Epidermal melanocyte (primary cell): ENCODE data around the gene ADGRG1.
"Not testable (repeated sequence)": the region's sequence is repeated elsewhere in the genome, so short reads cannot be mapped to it uniquely, and the experiment has no call there.

Source experiments
- DNase-seq: peaks from one replicate; pipeline ENCODE4 v3.0.0; 2011; ENCODE audit warnings: low spot score; ENCODE audit not compliant: insufficient read length

ADGRG1 gene

DNA sequence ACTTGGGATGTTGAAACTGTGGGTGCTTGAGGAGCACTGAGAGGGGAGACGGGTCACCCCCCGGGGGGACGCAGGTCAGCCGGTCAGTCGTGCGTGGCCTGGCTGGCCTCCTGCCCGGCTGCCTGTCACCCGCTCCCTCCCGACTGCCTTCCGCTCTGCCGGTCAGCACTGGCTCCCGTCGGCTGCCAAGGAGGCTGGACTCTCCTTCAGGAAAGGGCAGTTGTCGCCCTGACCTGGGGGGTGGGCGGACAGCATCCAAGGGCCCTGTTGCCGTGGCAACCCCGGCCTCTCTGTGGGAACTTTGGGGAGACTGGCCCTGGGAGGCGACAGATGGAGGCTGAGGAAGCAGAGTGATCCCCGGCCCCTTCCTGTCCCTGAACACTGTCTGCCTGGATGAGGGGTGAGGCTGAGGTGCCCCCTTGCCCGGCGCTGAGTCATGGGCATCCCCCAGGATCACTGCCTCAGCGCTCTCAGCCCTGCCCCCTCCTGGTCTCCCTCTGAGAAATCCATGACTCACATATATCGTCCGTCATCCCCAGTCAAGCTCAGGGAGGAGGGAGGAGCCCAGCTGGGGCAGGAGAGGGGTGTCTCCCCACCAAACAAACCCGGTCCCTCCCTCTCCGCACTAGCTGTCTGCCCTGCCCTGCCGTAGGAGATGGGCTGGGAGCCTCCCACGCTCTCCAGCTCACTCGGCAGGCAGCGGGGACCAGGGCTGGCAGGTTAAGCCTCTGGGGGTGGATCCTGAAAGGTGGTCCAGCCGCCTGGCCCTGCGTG lies at the start of gene ADGRG1:
ADGRG1 (plus strand) TSS at position 623 of the 774 bp plus-strand sequence. CDS start 21,658 bp downstream, outside the sequence.
- DNase-seq = peak; percentile 77

DNA sequence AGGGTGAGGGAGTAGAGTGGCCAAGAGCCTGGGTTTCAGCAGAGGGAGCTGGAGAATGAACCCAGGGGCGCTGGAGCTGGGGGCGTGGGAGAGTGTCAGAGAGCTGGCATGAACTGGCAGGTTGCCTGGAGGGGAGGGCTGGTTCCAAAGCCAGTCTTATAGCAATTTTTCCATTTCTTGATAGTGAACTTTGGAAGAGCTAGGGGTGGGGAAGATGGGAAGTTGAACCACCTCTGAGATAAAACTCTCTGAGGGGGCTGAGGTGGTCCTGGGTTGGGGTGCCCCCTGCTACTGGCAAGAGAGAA lies 49.1 kb upstream of the ADGRG1 start:
- DNase-seq = no peak

DNA sequence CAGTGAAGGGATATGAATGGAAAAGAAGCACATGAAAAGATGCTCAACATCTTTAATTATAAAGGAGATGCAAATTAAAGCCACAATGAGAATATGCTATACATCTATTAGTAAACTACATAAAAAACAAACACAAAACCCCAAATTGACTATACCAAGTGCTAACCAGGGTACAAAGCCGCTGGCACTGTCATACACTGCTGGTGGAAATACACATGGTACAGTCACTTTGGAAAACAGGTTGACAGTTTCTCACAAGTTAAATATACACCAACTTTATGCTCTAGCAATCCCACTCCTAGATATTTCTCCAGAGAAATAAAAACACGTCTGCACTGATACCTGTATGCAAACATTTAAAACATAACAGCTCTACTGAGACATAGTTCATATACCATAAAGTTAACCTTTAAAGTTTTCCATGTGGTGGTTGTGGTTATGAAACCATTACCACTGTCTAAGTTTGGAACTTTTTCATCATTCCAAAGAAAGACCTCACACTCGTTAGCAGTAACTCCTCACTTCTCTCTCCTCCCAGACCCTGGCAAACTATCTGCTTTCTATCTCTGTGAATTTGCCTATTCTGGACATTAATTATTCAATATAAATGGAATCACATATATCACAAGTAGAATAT lies 43.3 kb upstream of the ADGRG1 start:
- DNase-seq = no peak

DNA sequence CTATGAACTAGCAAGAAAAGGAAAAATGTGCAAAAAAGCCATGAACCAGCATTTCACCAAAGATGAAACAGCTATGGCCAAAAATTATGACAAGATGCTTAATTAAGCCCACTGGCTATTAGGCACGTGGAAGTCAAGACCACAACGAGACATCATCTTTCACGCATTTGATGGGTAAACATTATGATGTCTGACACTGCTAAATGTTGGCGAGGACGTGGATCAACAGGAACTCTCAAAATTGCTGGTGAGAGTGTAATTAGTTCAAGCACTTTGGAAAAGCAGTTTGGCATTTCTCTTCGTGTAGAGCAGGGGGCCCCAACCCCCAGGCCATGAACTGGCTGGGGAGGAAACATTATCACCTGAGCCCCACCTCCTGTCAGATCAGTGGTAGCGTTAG lies 39.6 kb upstream of the ADGRG1 start:
- no peak for DNase-seq

DNA sequence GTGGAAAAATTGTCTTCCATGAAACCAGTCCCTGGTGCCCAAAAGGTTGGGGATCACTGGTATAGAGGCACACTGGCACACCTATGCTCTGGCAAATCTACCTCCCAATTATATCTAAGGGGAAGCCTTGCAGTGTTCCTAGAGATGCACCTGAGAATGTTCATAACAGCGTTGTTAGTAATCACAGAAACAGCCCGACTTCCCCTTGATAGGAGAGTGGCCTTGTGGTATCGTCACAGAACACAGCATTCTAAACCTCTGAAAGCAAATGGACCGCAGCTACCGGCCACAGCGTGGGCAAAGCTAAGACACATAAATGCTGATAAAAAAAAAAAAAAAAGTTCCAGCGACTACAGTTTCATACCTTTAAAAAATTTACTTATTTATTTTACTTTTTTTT lies 39.1 kb upstream of the ADGRG1 start:
- DNase-seq = no peak

DNA sequence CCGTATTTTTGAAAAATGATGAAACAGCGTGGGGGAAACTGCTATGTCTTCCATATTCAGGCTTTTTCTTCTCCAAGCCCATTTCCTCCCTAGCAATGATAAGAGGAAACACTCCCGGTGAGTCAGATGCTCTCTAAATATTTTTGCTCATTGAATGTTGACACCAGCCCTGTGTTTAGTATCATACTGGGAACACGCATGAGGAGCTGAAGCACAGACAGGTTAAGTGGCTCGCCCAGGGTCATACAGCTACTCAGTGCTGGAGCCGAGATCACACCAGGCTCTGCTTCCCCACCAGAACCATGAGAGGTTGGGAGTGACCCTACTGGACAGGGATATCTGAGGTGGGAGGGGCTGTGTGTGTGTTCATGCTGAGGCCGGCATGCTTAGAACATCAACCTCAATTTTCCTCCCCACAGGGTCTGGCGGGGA lies 37.8 kb upstream of the ADGRG1 start:
- DNase-seq = no peak

- DNase-seq = peak; percentile 69
These were observed 37.2 kb upstream of the ADGRG1 start for GRCh38 chr16:57591086-57591869.

- DNase-seq = no peak
These were observed 36.5 kb upstream of the ADGRG1 start for GRCh38 chr16:57591870-57592485.

DNA sequence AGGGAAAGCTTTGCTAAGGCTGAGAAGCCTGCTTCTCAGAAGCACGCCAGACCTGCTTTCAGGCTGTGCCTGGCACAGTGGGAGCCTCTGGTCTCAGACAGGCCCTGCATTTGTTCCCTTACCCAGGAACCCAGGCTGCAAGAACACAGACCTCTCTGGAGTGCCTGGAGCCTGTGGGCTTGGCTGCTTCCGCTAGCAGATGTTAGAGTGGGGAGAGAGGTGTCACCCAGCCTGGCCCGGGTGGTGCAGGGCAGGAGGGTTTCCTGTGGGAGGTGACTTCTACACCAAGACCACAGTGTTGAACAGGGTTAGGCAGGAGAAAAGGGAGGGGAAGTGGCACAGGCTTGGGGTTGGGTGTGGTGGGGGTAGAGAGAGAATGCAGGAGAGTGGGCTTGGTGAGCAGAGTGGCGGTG lies 35.8 kb upstream of the ADGRG1 start:
- DNase-seq = no peak

GRCh38 chr16:57593021-57593420 lies 35.4 kb upstream of the ADGRG1 start:
- DNase-seq = no peak

GRCh38 chr16:57593990-57594389 lies 34.4 kb upstream of the ADGRG1 start:
- DNase-seq = no peak

- DNase-seq = no peak
These were observed 33.8 kb upstream of the ADGRG1 start for GRCh38 chr16:57594531-57595031.

DNA sequence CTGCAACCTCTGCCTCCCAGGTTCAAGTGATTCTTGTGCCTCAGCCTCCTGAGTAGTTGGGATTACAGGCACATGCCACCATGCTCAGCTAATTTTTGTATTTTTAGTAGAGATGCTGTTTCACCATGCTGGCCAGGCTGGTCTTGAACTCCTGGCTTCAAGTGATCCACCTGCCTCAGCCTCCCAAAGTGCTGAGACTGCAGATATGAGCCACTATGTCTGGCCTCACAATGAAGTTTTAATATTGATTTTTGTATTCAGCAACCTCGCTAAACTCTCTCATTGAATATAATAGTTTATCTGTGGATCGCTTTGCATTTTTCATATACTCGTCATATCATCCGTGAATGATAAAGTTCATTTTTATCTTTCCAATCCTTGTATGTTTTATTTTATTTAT lies 32.2 kb upstream of the ADGRG1 start:
- DNase-seq = not testable (repeated sequence)

DNA sequence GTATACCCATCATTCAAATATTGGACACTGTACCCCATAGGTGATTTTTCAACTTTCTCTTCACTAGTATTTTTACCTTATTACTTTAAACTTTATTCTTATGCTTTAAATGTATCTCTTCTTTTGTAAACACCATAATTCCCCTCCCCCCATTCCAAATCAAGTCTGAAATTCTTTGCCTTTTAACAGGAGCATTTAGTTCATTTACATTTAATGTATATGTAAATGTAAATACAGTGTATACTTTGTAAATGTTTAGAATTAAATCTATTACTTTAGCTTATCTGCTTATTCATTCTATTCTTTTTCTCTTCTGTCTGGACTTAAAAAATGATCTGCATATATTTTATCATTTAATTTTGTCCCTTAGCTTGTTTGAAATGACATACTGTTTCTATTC lies 30.0 kb upstream of the ADGRG1 start:
- DNase-seq = no peak

DNA sequence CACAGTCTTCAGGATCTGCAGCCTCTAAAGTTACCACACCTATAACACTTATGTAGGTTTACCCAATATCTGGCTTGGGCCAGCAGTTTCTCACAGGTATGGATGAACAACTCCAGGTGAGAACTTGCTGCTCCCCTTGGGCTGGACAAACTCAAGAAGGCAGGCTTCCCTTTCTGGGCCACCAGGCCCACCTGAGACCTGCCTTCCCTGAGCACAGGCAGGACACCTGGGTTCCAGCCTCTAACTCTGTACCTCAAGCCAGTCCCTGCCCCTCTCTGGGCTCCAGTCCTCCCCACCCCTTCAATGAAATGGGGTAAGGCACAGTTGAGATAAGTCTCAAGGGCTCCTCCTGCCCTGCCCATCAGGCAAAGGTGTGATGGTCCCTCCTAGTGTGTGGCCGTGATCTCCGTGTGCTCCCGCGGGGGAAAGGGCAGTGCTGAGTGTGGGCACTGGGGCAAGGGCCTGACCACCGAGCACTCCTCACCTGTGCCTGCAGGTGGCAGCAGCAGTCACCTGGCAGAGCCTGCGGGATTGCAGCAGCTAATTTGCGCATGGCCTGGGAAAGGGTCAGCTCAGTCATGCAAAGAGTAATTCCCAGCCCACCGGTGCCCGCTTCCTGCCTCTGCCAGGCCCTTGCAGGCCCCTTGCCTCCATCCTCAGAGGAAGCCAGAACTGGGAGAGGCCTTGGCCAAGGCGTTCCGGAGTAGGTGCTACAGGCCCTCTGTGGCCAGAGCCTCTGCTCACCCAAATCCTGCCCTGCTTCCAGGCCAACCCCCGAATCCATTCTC lies 28.2 kb upstream of the ADGRG1 start:
- peak; percentile 16 for DNase-seq

- DNase-seq = no peak
These were observed 27.4 kb upstream of the ADGRG1 start for GRCh38 chr16:57600952-57601580.

DNA sequence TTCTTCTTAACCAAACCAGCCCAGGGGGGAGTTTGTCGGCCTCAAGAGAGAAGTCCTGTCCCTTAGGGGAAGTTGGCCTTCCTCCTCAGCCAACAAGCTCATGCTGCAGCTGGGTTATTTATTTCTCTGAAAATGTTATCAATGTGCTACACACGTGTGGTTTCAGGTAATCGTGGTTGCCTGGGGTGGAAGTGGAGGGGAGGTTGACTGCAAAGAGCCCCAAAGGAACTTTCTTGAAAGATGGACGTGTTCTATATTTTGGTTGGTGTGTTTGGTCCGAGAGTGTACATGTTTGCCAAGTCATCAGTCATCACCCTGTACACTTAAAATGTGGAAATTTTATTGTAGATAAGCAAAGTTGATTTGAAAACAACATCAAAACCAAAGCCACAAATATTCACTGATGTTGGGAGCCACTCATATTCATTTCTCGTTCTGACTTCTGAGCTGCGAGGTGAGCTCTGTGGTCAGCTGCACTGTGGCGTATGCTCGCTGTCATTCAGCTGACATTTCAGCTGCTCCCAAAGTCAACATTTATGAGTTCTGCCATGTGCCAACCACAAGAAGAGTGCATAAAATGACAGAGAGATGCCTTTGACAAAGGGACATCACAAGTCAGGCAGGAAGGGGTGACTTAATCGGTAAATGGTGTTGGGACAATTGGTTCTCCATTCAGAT lies 26.5 kb upstream of the ADGRG1 start:
- no peak for DNase-seq

GRCh38 chr16:57603115-57604024 lies 25.1 kb upstream of the ADGRG1 start:
- DNase-seq = no peak

- DNase-seq = no peak
These were observed 24.3 kb upstream of the ADGRG1 start for GRCh38 chr16:57604177-57604576.
